HCT116 (cell line): Measurements from ENCODE around the gene RNF144B. TPM values are rescaled to one million over a fixed set of nuclear protein-coding genes. Genes with fewer than 3 reads are reported as not detected.

Experiments
- ATAC-seq: fragments of 200-7000 bp; cut with Tn5 transposase; 2 replicates; pipeline ENCODE4 v1.9.1; 2020; ENCODE audit warnings: mild to moderate bottlenecking, moderate library complexity
- BruUV-seq: library from RNA; stranded (reverse); fragments of 400-500 nt; replicated peaks from 2 replicates; lab custom pipeline; 2021; lab: Mats Ljungman, UMichigan
- CTCF ChIA-PET: fragments of 300-600 bp; sonication (Branson Sonifier 250); formaldehyde crosslinking; loops from one replicate; lab custom pipeline; 2021; ENCODE audit warnings: antibody characterized with exemption; lab: Charles Lee
- POLR2A ChIA-PET: fragments of 300-600, 350-600 bp; sonication (Branson Sonifier 250); formaldehyde crosslinking; loops from one replicate; lab custom pipeline; 2021; ENCODE audit warnings: antibody characterized with exemption; lab: Charles Lee
- RAD21 ChIA-PET, 2 experiments: fragments of 300-600 bp; sonication (Branson Sonifier 250); formaldehyde crosslinking; loops; one replicate each; lab custom pipeline; 2023; ENCODE audit warnings: low total read pairs in 2 of 2; ENCODE audit not compliant: uncharacterized antibody in 2 of 2, unreplicated experiment in 2 of 2, low non-redundant PET in 1 of 2; lab: Charles Lee
- DNase-seq: peaks from one replicate; pipeline ENCODE4 v3.0.0-alpha.2; 2010; ENCODE audit warnings: low read depth, low spot score
- H2AFZ ChIP-seq: fragments of 200-600 bp; shearing (Covaris generic), sonication (generic); 2 replicates; pipeline ENCODE4 v1.6.1; 2017; ENCODE audit warnings: low read depth, mixed run types, mixed read lengths, antibody characterized with exemption, low read length; ENCODE audit not compliant: poor library complexity, severe bottlenecking
- H3K27ac ChIP-seq: 2 replicates; pipeline ENCODE4 v1.5.1; 2012; ENCODE audit warnings: low read depth, low read length
- H3K27me3 ChIP-seq: fragments of 200-600 bp; sonication (generic); 2 replicates; pipeline ENCODE4 v1.6.1; 2016; ENCODE audit warnings: mixed run types, low read length, mixed read lengths; ENCODE audit not compliant: insufficient read depth
- H3K36me3 ChIP-seq, 2 experiments: fragments of 200-500 bp in 1 of 2; fragments of 200-600 bp in 1 of 2; sonication (Bioruptor generic) in 1 of 2; sonication (generic) in 1 of 2; 2 replicates each; pipeline versions ENCODE4 v1.5.1 to v1.6.1; 2014 to 2016; ENCODE audit warnings: low read length in 2 of 2, inconsistent platforms in 1 of 2, mixed read lengths in 1 of 2, mixed run types in 1 of 2; ENCODE audit not compliant: insufficient read depth in 2 of 2, control insufficient read depth in 1 of 2
- H3K4me1 ChIP-seq, 2 experiments: fragments of 200-600 bp in 1 of 2; sonication (generic) in 1 of 2; 2 replicates each; pipeline versions ENCODE4 v1.5.1 to v1.6.1; 2012 to 2017; ENCODE audit warnings: low read length in 2 of 2, inconsistent platforms in 1 of 2, mild to moderate bottlenecking in 1 of 2, mixed read lengths in 1 of 2, mixed run types in 1 of 2, moderate library complexity in 1 of 2; ENCODE audit not compliant: insufficient read depth in 2 of 2, control insufficient read depth in 1 of 2
- H3K4me2 ChIP-seq: fragments of 200-600 bp; sonication (generic); 2 replicates; pipeline ENCODE4 v1.6.1; 2017; ENCODE audit warnings: mixed run types, low read length, mixed read lengths
- H3K4me3 ChIP-seq, 2 experiments: fragments of 200-600 bp in 1 of 2; sonication (generic) in 1 of 2; replicated peaks in 1 of 2; 2 replicates each; pipeline ENCODE4 v1.5.1; 2011 to 2016; ENCODE audit warnings: low read length in 2 of 2, control low read depth in 1 of 2, low read depth in 1 of 2, mild to moderate bottlenecking in 1 of 2, mixed read lengths in 1 of 2, mixed run types in 1 of 2
- H3K79me2 ChIP-seq: fragments of 200-600 bp; sonication (generic); 2 replicates; pipeline ENCODE4 v1.6.1; 2017; ENCODE audit warnings: mild to moderate bottlenecking, mixed run types, low read length, moderate library complexity, mixed read lengths; ENCODE audit not compliant: insufficient read depth
- H3K9ac ChIP-seq: fragments of 200-600 bp; sonication (generic); 2 replicates; pipeline ENCODE4 v1.6.1; 2016; ENCODE audit warnings: low read length, mixed read lengths
- H3K9me2 ChIP-seq: fragments of 200-600 bp; sonication (generic), shearing (Covaris generic); 2 replicates; pipeline ENCODE4 v1.6.1; 2017; ENCODE audit warnings: mixed run types, mild to moderate bottlenecking, moderate library complexity; ENCODE audit not compliant: insufficient read depth
- H3K9me3 ChIP-seq, 2 experiments: fragments of 200-500 bp in 1 of 2; fragments of 200-600 bp in 1 of 2; sonication (Bioruptor generic) in 1 of 2; sonication (generic) in 1 of 2; 2 replicates each; pipeline ENCODE4 v1.6.1; 2014 to 2017; ENCODE audit warnings: low read length in 2 of 2, mixed read lengths in 2 of 2, inconsistent platforms in 1 of 2, low read depth in 1 of 2, mild to moderate bottlenecking in 1 of 2, mixed run types in 1 of 2, moderate library complexity in 1 of 2; ENCODE audit not compliant: control insufficient read depth in 1 of 2, insufficient read depth in 1 of 2
- H4K20me1 ChIP-seq: fragments of 200-600 bp; sonication (generic), shearing (Covaris generic); 2 replicates; pipeline ENCODE4 v1.6.1; 2017; ENCODE audit warnings: mixed run types, mild to moderate bottlenecking, moderate library complexity; ENCODE audit not compliant: insufficient read depth
- ATF3 ChIP-seq: IDR thresholded peaks from 2 replicates; pipeline ENCODE4 v1.6.1; 2012
- CEBPB ChIP-seq: IDR thresholded peaks from 2 replicates; pipeline ENCODE4 v1.6.1; 2012; ENCODE audit warnings: low read depth
- EGR1 ChIP-seq: IDR thresholded peaks from 2 replicates; pipeline ENCODE4 v1.6.1; 2012; ENCODE audit warnings: low read depth
- EZH2 ChIP-seq: fragments of 200-600 bp; sonication (generic); IDR thresholded peaks from 2 replicates; pipeline ENCODE4 v1.6.1; 2017; ENCODE audit warnings: antibody characterized with exemption, mixed run types
- JUND ChIP-seq: IDR thresholded peaks from 2 replicates; pipeline ENCODE4 v1.6.1; 2012
- MAX ChIP-seq: IDR thresholded peaks from 2 replicates; pipeline ENCODE4 v1.6.1; 2012
- POLR2A ChIP-seq: IDR thresholded peaks from 2 replicates; pipeline ENCODE4 v1.7.0; 2011; ENCODE audit warnings: borderline replicate concordance; ENCODE audit not compliant: insufficient read depth, insufficient read length; ENCODE audit errors: extremely low read depth
- RAD21 ChIP-seq: IDR thresholded peaks from 2 replicates; pipeline ENCODE4 v1.6.1; 2012; ENCODE audit warnings: low read depth, mild to moderate bottlenecking
- REST ChIP-seq: IDR thresholded peaks from 2 replicates; pipeline ENCODE4 v1.6.1; 2012; ENCODE audit warnings: low read depth
- SRF ChIP-seq: IDR thresholded peaks from 2 replicates; pipeline ENCODE4 v1.6.1; 2012; ENCODE audit warnings: low read depth
- YY1 ChIP-seq: IDR thresholded peaks from 2 replicates; pipeline ENCODE4 v1.6.1; 2011; ENCODE audit warnings: low read length, low read depth, moderate library complexity, mild to moderate bottlenecking; ENCODE audit not compliant: insufficient replicate concordance; ENCODE audit errors: extremely low read depth
- ZBTB33 ChIP-seq: IDR thresholded peaks from 2 replicates; pipeline ENCODE4 v1.6.1; 2011; ENCODE audit warnings: mild to moderate bottlenecking, low read length, moderate library complexity; ENCODE audit not compliant: insufficient replicate concordance; ENCODE audit errors: extremely low read depth
- ZFX ChIP-seq: fragments of 450-650 bp; IDR thresholded peaks from 2 replicates; pipeline ENCODE4 v1.6.1; 2017
- ZNF274 ChIP-seq: fragments of 200-500 bp; sonication (Bioruptor generic); IDR thresholded peaks from 2 replicates; pipeline ENCODE4 v1.6.1; 2014; ENCODE audit warnings: mild to moderate bottlenecking, low read depth, low read length, inconsistent platforms
- intact Hi-C: fragments of 100-400 bp; cut with micrococcal nuclease; formaldehyde crosslinking; loops from 2 replicates; pipeline ENCODE4 v1.10.0; 2022
- total RNA-seq: library from RNA; stranded (reverse); gene quantifications from one replicate; pipeline ENCODE4 v1.2.1, GENCODE V29; 2021; ENCODE audit not compliant: unreplicated experiment

RNF144B gene
- total RNA-seq, 1 experiment from 2014 or later = 2.1 TPM

- ChIA-PET RAD21 (no interaction called here), CTCF (no interaction called here), POLR2A (no interaction called here)
- H3K4me1 ChIP-seq = no peaks in the 10 kb centered on the region
- TF ChIP-seq RAD21 (no peak), ZFX (no peak), EZH2 (no peak), ATF3 (no peak), EGR1 (no peak), POLR2A (no peak), YY1 (no peak), JUND (no peak), MAX (no peak)
- no peak overlapping the region for H3K4me2 ChIP-seq
- DNase-seq = no peak
- no peaks in the 10 kb centered on the region for H3K27me3 ChIP-seq
- no peaks in the 10 kb centered on the region for H3K36me3 ChIP-seq
- no peaks in the 10 kb centered on the region for H3K9me3 ChIP-seq
- H3K4me3 ChIP-seq = no peak overlapping the region
- BruUV-seq = no TSS peak
- H3K79me2 ChIP-seq = no peaks in the 10 kb centered on the region
- no peak for ATAC-seq
- H4K20me1 ChIP-seq = no peaks in the 10 kb centered on the region
- no peaks in the 10 kb centered on the region for H3K9me2 ChIP-seq
- no peak overlapping the region for H3K9ac ChIP-seq
- no peak overlapping the region for H2AFZ ChIP-seq
- no peak overlapping the region for H3K27ac ChIP-seq
- intact Hi-C loops = no loop called here
Observed at GRCh38 chr6:18425218-18425617, 38.1 kb downstream of the RNF144B start.

GRCh38 chr6:18427296-18427695, 40.1 kb downstream of the RNF144B start:
- Histone ChIP-seq H3K9me3 (no peaks in the 10 kb centered on the region), H3K4me2 (no peak overlapping the region), H3K4me3 (no peak overlapping the region), H3K4me1 (no peaks in the 10 kb centered on the region), H3K9ac (no peak overlapping the region), H3K36me3 (no peaks in the 10 kb centered on the region), H4K20me1 (no peaks in the 10 kb centered on the region), H3K27ac (no peak overlapping the region), H3K27me3 (no peaks in the 10 kb centered on the region), H3K79me2 (no peaks in the 10 kb centered on the region), H3K9me2 (no peaks in the 10 kb centered on the region), H2AFZ (no peak overlapping the region)
- DNase-seq = no peak
- ChIA-PET CTCF (no interaction called here), POLR2A (no interaction called here), RAD21 (no interaction called here)
- intact Hi-C loops = no loop called here
- ATAC-seq = no peak
- no TSS peak for BruUV-seq
- TF ChIP-seq SRF (no peak), ZNF274 (no peak), ATF3 (no peak), EGR1 (no peak), CEBPB (no peak), ZBTB33 (no peak), REST (no peak)
